22Rv1 (cell line): ENCODE results near the gene KCTD3.

Experiments used
- CTCF ChIP-seq: fragments of 450-650 bp; IDR thresholded peaks from 2 replicates; pipeline ENCODE4 v1.5.1; 2017; ENCODE audit warnings: mild to moderate bottlenecking
- ZFX ChIP-seq: fragments of 450-650 bp; IDR thresholded peaks from 2 replicates; pipeline ENCODE4 v1.6.1; 2017; ENCODE audit warnings: antibody characterized with exemption, borderline replicate concordance

- TF ChIP-seq CTCF (no peak), ZFX (no peak)
These were observed 34.2 kb downstream of the KCTD3 start for GRCh38 chr1:215601276-215601675.
